Cardiac fibroblast (primary cell): ENCODE data around the gene MKRN2OS.

Source experiments
- DNase-seq, 2 donors: peaks; one replicate each; pipeline versions ENCODE4 v3.0.0 to v3.0.0-alpha.2; 2010; ENCODE audit warnings: low read depth in 2 of 2
- H3K4me3 ChIP-seq, 2 donors: replicated peaks in 1 of 2; 1 replicate in 1 of 2; 2 replicates in 1 of 2; pipeline ENCODE4 v1.5.1; 2011; ENCODE audit warnings: low read depth in 2 of 2, low read length in 2 of 2, mild to moderate bottlenecking in 2 of 2, moderate library complexity in 1 of 2
- TF ChIP-seq, protein P1 (sequence below): IDR thresholded peaks from one replicate; pipeline ENCODE4 v1.5.1; 2011; ENCODE audit warnings: low read depth, mild to moderate bottlenecking, low read length, inconsistent platforms

The MKRN2OS gene, protein sequence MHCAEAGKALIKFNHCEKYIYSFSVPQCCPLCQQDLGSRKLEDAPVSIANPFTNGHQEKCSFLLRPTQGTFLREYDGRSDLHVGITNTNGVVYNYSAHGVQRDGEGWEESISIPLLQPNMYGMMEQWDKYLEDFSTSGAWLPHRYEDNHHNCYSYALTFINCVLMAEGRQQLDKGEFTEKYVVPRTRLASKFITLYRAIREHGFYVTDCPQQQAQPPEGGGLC

DNA sequence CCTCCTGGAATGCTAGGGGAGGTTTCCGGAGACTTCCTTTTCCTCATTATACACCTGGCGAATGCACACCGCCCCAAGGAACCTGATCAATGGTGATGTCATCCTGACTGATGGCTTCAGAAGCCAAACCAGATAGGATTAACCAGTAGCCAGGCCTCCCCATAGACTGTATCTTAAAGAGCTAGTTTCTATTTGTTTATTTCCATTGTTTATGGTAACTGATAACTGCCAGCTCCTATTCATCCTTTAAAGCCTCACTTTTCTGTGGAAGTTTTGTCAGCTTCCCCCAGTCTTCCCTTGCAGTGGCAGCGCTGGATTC lies at the start of gene MKRN2OS:
Gene MKRN2OS (minus strand): TSS at position 27 of the 319 bp plus-strand sequence. CDS start 35 bp downstream, outside the sequence.
- DNase-seq: no peak
- H3K4me3 ChIP-seq: no peak within 1 kb of the TSS

DNA sequence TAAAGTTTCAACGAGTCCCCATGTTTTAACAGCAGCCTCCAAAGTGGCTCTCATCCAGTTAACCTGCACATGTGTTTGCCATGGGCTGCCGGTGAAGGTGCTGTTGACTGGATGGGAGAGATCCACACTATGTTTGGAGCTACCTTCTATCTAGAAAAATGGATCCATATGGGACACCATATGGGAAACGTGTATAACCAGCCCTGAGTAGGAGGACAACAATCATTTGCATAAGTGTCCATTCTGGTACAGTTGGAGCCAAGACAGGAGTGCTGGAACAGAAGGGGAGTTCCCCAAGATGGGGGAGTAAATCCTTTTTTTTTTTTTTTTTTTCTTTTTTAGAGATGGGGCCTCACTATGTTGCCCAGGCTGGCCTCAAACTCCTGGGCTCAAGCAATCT lies 48.2 kb upstream of the MKRN2OS start:
- TF ChIP-seq, protein P1, sequence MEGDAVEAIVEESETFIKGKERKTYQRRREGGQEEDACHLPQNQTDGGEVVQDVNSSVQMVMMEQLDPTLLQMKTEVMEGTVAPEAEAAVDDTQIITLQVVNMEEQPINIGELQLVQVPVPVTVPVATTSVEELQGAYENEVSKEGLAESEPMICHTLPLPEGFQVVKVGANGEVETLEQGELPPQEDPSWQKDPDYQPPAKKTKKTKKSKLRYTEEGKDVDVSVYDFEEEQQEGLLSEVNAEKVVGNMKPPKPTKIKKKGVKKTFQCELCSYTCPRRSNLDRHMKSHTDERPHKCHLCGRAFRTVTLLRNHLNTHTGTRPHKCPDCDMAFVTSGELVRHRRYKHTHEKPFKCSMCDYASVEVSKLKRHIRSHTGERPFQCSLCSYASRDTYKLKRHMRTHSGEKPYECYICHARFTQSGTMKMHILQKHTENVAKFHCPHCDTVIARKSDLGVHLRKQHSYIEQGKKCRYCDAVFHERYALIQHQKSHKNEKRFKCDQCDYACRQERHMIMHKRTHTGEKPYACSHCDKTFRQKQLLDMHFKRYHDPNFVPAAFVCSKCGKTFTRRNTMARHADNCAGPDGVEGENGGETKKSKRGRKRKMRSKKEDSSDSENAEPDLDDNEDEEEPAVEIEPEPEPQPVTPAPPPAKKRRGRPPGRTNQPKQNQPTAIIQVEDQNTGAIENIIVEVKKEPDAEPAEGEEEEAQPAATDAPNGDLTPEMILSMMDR: no peak
- DNase-seq: no peak
- no peak overlapping the region for H3K4me3 ChIP-seq

More for the DNA sequence above, at the start of gene MKRN2OS:
- TF ChIP-seq, protein P1: no peak

DNA sequence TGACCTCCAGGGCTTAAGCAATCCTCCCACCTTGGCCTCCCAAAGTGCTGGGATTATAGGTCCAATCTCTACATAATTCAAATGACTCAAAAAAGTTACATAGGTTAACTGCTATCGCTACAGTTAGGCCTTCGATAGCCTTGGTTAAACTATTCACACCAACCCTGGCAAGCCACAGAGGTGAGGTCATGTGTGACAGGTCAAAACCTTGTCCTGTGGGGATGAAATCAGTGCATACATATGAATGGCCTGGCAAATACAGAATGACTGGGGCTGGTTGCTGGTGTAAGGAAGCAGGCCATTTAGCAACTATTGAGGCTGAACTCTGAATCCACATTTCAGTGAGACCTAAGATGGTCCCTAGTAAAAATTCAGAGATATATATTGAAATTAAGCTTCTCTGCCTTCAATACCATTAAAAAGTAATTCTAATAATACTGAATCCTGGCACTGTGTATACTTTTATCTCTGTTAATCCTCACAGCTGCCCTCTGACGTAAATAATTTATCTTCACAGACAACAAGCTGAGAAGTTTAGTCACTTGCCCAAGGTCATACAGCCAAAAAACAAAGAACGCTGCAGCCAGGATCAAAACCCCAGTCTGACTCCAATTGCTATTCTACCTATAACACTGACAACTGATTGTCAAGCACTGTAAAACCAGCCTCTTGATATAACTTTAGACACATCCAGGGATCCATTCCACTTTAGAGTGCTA lies 46.9 kb upstream of the MKRN2OS start:
- TF ChIP-seq, protein P1: no peak

DNA sequence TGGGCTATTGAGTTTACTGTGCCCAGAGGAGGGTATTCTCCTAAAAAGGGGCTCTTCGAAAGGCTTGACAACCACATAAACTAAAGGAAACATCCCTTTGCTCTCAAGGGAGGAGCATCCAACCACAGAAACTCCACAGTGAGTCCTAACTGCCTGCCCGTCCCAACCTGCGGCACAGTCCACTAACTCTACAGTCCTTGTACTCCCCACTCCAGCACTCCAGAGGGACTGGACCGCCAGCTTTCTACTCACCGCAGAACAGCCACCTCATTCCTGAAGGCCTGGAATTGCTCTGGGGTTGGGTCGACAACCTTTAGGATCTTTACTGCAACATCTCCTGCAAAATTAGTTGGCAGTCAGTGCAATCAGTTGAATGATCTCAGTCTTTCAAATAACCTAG lies 46.2 kb upstream of the MKRN2OS start:
- TF ChIP-seq, protein P1: no peak
- DNase-seq: no peak
- H3K4me3 ChIP-seq: no peak overlapping the region

More for the DNA sequence above, 46.9 kb upstream of the MKRN2OS start:
- H3K4me3 ChIP-seq: no peak overlapping the region
- no peak for DNase-seq

DNA sequence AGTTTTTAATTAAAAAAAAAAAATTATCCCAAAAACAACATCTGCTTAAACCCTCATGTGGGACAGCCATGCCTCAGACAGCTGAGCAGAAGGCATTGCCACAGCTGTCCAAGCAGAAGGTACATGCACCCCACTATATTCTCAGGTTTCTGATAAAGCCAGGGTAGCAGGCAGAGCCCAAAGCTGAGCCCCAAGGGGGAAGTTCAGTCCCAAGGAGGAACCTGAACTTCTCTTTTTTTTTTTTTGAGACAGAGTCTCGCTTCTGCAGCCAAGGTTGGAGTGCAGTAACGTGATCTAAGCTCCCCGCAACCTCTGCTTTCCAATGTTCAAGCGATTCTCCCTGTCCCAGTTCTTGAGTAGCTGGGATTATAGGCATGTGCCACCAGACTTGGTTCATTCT lies 44.8 kb upstream of the MKRN2OS start:
- no peak for DNase-seq
- H3K4me3 ChIP-seq: no peak overlapping the region
- TF ChIP-seq, protein P1: no peak

DNA sequence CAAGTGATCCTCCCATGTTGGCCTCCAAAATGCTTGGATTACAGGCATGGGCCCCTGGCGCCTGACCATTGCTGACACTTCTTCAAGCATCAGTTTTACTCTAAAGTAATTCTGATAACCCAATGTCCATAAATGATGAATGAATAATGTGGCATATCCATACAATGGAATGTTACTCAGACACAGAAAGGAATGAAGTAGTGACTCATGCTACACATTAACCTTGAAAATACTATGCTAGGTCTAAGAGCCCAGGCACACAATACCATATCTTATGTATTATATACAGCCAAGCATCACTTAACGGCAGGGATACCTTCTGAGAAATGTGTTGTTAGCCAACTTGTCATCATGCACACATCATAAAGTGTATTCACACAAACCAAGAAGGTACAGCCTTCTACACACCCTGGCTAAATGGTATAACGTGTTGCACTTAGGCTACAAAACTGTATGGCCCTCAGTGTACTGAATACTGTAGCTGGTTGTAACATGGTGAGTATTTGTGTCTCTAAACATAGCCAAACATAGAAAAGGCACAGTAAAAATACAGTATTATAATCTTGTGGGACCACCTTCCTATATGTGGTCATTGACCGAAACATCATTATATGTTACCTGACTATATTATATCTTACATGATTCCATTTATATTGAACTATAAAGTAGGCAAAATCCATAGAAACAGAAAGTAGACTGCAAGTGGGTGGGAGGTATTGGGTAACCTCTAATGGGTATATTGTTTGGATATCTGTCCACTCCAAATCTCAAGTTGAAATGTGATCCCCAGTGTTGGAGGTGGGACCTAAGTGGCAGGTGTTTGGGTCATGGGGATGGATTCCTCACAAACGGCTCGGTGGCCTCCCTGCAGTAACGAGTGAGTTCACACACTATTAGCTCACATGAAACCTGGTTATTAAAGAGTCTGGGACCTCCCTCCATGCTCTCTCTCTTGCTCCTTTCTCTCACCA lies 43.0 kb upstream of the MKRN2OS start:
- H3K4me3 ChIP-seq: no peak overlapping the region
- peak in 1 of 2 donors; percentile 51 for DNase-seq
- TF ChIP-seq, protein P1: no peak
